Activated T-cell treated with anti-CD3 and anti-CD28 coated beads, Interleukin-2, amount 50 U/mL, for 1 hour (primary cell): ENCODE data around the gene PTPRD.
"Not testable (repeated sequence)": the region's sequence is repeated elsewhere in the genome, so short reads cannot be mapped to it uniquely, and the experiment has no call there.

ENCODE experiments used
- DNase-seq: peaks from one replicate; pipeline ENCODE4 v3.0.0-alpha.2; 2020

The PTPRD gene

DNA sequence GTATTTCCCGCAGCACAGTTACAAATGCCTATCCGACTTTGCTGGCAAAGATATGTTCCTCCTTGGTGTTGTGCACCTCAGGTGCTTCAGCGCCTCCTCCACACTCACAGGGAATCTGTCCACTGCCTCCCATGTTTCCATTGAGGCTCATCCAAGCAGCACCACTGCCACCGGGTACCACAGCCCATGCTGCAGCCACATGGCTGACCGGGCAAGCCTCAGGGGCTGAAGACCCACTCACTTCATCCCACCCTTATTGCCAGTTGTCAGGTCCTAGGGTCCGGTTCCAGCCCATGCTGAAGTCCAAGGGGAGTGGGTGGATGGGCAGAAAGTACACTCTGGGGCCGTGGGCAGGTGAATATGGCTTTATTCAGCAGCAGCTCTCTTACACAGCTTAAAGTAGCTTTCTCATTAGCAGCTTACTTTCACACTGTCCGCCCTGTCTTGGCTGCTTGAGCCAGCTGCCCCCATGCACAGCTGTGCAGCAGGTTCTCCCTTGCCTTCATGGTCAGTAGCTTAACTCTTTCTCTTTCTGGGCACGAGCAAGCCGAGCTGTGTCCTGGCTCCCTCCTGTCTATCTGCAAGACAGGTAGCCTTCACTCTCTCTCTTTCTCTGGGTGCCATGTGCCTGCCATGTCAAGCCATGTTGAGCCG, 1052.3 kb downstream of the PTPRD start:
- DNase-seq = no peak

DNA sequence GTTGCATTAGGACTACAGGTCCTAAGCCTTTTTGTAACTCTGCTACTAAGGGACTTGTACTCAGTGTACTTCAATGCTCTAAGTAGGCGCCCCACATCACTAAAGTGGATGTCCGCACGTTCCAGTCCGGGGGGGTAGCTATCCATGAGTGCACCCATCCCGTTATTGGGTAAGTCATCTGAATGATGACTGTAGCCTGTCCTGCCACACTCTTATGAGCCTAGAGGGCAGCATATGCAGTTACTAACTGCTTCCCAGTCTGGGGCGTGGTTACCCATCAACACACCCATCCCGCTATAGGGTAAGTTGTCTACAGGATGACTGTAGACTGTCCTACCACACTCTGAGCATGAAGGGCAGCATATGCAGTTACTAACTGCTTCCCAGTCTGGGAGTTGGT, 1053.9 kb downstream of the PTPRD start:
- DNase-seq = no peak

DNA sequence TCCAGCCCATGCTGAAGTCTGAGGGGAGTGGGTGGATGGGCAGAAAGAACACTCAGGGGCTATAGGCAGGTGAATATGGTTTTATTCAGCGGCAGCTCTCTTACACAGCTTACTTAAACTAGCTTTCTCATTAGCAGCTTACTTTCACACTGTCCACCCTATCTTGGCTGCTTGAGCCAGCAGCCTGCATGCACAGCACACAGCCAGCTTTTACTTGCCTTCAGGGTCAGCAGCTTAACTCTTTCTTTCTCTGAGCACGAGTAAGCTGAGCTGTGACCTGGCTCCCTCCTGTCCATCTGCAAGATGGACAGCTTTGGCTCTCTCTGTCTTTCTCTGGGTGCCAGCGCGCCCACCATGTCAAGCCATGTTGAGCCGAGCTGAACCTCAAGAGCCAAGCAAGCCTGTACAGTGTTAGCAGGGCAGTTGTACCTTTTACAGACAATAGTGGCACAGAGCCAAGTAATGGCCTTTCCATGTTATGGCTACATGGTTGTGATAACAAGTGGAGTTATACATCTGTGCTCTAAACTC, 1054.9 kb downstream of the PTPRD start:
- no peak for DNase-seq

DNA sequence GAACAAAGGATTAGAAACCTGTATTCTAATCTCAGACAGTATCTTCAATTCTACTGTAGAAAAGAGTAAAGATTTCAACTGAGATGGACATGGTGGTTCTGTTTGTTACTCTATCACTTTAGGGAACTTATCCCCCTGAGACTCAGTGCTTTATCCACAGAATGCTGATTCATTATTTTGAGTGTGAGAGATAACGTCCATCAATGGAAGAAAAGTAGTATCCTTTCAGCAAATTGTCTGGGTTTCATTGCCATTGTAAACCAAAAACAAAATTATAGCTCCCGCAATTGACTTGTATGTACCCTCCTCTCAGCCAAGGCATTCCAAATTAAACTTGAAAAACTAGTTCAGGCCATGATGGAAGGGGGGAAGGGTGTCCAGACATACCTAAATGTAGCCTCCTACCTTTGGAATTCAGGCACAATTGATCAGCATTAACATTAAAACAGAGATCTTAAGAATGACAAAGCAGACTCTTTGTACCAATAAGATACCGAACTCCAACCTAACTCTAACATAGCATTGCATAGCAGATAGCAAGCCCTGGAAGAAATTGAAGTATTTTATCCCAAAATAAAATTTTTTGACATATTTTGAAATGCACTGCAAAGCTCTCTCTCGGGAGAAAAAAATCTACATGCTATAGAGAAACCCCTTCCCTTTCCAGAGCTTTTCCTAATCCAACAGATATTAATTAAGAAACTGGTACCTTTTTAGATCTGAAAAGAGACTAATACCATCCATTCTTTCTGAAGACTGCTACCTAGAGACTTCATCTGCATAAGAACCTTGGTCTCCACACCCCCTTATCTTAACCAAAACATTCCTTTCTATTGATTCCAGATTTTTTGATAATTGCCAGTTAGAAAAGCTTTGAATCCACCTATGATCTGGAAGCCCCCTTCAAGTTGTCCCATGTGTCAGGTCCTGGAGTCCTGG, 1055.7 kb downstream of the PTPRD start:
- DNase-seq = no peak

DNA sequence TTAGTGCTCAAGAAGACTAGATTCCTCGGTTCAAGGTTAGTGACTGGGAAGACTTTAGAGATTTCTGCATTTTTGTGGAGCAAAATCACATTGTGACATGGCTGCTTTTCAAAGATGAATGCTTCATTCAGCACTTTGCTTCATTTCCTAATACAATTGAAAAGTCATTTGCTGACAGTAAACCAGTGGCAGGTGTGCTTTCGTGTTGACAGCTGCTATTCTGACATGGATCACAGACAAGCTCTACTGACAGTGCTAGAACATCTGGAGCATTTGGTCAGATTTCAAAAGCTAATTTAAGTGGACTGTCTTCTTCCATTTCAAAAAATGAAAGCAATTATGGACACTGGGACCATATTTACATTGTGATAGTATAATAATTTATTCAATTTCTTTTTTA, 1060.1 kb downstream of the PTPRD start:
- DNase-seq = no peak

DNA sequence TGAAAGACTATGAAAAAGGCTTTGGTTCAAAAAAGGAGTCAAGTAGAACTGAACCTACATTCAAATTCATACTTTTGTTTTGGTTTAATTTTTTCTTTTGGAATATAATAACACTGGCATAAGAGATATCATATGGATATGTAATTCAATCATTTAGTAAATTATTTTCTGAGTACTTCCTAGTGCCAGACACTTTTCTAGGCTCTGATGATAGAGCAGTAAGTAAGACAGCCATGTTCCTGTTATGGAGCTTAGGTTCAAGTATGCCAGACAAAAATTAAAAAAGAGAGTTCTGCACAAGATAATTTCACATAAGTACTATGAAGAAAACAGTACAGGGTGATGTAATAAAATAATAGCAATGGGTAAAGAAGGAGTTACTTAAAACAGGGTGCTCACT, 1074.0 kb downstream of the PTPRD start:
- no peak for DNase-seq

DNA sequence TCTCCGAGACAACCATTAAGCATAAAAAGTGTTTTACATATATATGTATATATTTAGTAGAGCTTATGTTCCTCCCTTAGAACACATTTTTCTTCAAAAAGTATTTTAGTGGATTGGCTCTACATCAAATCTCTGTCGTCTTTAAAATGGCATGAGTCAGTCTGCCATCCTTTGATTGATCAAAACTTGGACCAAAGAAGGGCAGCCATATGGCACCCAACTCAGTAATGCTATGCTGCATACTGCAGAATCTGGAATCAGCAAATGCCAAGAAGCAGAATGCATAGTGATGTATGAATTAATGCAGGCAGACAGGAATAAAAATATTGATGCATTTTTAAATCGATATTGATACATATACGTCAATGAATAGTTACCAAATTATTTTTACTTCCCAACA, 1074.4 kb downstream of the PTPRD start:
- no peak for DNase-seq

DNA sequence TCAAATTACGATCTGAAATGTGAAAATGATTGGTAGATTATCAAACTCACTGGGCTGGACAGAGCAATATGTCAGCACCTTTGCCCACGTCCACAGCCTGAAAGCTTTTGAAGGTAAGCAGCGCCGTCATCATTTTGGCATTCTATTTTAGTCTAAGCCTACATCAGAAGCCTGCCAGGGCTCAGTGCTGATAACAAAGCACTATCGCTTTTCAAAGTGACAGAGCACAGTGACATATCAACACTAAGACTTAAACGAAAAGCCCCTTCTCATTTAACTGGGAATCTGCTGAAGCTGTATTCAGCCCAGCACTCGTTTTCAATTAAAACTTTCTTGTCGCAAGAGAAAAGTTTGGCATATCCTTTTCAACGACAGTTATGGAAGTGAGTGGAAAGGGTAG, 1076.3 kb downstream of the PTPRD start:
- no peak for DNase-seq

DNA sequence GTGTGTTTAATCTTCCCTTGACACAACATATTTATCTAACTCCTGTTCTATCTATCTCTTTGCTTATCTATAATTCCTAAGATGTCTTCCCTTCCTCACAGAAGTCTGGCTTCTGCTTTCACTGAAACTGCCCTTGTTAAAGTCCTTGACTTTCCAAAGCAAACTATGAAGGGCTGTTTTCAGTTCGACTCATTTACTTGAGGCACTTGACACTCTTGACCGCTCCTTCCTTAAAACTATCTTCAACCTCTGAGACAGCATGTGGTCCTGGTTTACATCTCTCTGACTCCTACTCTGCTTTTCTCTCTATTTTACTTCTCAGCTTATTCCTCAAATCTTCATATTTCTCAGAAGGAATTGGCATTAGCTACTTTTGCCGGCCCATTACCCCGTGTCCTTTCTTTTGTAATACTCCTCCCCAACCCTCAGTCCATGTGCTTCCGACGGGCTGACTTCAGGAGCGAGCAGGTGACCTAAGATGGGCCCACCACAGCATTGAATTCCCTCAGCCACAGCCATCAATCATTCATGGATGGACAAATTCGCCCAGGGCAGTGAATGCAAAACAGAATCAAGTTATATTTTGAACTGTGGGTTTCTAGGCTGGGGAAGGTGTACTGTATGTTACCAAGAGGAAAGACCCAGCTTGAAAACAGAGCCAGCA, 1089.2 kb downstream of the PTPRD start:
- no peak for DNase-seq

DNA sequence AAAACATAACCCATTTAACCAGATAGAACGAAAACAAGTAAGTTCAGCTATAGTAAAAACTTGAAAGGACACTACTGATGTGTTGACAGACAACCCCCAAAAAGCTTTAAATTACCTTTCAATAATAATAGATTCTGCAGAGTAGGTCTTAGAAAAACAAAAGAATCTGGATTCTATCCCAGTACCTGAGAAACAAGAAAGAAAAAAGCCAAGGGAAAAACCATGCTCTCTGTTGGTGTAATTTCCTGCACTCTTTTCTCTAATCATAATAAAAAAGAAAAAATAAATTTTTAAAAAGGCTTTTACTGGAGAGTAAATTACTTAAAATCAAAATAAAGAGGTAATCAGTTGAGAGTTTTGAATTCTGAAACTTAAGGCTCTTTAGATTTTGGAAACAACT, 1090.4 kb downstream of the PTPRD start:
- DNase-seq = no peak

DNA sequence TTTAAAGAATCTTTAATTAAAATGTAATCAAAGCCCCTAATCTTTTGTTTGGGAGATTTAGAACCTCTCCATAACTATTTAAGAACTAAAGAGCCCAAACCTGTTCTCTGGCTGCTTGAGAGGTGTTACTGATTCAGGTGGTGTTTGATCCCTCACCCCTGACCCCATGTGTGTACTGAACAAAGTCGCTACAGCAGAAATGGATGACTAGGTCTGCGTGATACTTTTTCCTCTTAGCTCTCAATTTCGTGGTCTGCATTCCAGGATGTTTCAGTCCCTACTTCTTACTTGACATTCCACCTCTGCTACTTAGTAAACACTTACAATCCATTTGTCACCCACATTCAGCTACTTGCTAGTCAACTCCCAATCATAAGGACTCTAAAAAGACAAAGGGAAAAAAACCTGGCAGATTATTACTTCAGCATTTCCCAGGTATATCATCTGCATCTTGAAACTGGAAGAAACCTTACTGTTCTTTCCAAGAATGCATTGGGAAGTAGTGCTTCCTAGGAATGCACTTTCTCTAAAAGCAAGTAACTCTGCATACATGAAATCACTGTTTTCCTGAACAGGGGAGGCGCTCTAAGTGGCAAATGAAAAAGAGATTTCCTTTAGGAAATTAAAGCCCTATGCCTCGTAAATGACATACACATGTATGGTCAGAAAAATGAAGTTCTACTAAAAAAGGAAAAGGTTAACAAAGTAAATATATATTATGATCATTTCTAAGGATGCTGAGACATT, 1091.6 kb downstream of the PTPRD start:
- no peak for DNase-seq

DNA sequence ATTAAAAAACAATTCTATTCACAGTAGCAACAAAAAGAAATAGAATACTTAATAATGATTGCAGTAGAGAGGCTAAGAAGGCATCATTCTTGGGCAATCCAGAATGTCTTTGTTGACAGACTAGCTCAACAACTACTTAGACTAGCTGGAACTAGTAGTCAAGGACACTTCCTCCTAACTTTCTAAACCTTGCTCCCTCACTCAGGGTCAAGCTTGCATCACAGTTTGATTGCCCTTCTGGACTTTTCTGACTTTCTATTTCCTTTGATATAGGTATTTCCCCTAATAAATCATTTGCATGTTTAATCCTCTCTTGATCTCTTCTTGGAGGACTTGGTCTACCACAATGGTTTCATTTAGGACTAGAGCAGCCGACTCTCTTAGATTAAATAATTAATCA, 1107.9 kb downstream of the PTPRD start:
- DNase-seq = no peak

DNA sequence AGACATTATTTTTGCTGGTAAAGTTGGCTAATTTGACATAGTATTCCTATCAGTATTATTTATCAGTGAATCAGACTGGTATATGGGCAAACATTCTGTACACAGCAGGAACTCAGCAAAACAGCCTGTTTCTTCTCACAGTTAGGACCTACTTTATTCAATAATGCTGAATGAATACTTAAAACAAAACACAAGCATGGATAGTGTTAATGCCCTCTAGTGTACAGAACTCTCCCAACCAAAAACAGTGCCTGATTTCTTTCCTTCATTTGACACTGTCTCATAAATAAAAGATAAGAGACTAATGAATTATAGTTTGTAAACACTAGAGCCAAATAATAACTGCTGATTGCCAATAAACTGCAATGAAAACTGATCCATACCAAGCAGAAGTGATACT, 1113.3 kb downstream of the PTPRD start:
- DNase-seq = no peak

DNA sequence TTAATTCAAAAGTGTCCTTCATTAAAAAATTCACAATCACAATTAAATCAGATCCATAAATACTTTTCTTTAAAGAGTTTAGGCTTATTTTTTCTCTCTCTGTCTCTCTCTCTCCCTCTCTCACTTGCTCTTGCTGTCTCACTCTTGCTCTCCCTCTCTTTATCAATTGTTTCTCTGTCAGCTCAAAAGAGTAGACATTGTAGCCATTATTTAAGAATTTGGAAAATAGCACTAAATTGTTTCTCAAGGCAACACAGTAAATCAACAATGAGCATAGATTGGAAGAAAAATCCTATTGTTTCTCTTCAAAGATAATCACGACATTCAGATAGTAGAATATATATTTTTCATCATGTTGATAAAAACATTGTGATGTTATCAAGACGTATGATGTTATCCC, 1114.0 kb downstream of the PTPRD start:
- DNase-seq = no peak

DNA sequence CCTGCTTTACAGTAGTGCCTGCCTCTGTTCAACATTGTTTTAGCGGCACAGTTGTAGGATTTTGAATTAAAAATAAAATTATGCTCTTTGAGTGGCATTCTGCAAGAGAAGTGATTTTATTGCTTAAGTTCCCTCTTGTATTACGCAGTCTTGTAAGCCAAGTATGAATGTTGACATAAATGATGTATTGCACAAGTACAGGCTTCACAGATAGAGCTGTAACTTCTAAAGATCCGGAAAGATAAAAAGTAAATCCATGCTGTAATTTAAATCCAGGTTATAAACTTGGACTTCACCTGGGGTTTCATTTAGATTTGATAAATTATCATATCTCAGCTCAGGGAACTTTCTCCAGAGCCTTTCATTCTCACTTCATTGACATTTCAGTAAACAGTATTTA, 1114.7 kb downstream of the PTPRD start:
- no peak for DNase-seq

DNA sequence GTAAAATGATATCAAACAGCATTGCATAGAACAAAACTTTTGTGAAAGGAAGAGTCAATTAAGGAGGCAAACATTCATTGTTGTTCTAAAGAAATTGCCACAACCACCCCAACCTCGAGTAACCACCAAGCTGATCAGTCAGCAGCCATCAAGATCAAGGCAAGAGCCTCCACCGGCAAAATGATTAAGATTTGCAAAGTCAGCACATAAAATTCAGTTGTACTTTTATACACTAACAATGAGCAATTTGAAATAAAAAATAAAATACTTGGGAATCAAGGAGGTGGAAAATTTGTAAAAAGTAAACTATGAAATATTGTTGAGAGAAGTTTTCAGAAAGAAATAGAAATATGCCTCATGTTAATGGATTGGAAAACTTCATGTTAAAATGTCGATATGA, 1118.5 kb downstream of the PTPRD start:
- DNase-seq = no peak

DNA sequence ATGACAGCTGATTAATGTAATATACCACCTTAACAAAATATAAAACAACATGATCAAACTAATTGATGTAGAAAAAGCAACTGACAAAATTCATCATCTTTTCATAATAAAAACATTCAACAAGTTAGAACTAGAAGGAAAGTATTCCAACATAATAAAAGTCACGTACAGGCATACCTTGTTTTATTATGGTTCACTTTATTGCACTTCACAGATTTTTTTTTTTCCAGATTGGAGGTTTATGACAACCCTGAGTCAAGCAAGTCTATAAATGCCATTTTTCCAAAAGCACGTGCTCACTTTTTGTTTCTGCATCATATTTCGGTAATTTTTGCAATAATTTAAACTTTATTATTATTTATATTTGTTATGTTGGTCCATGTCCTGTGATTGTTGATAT, 1120.3 kb downstream of the PTPRD start:
- DNase-seq = no peak

DNA sequence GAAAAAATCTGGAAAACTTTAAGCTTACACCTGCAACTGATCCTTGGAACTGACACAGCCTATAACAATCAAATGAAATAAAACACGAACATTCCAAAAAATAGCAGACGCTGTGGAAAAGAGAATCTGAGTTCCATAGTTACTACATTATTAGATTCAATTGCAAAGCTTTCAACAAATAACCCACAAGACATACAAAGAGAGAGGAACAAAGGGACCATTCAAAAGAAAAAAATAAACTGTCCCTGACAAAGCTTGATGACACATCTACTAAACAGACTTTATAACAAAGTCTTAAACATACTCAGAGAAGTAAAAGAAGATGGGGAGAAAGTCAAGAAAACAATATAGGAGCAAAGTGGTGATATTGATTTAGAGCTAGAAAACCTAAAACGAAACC, 1123.6 kb downstream of the PTPRD start:
- no peak for DNase-seq

DNA sequence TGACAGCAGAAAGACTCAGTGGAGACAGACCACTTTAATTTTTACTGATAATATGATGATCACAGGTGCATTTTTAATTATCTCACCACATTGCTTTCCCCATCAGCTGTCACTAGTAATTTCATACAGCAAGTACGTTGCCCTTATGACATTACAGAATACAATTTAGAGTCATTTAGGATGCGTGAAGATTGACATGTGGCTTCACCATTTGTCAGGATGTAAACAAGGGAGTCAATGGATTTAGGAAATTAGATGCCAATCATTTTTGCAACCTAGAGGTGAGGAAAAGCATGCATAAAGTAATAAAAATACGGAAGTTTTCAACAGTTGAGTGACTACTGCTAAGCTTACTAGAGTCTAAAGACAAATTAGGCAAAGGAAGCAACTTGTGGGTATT, 1129.6 kb downstream of the PTPRD start:
- DNase-seq = no peak

DNA sequence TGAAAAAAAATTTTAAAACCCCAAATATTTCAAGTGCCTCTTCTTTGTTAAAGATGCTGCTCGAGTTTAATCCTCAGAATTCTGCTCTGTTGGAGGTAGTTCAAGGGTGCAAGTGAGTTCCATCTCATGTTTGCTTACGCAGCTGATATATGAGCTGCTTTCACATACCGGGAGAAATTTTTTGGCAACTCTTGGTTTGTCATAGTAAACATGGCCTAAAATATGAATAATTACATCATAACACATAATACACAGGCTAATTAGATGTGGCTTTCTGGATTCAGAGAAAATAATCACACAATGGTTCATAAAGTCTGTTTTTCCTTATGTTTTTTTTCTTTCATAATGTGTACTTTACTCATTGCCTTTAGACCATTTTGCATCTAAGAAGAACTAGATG, 1134.1 kb downstream of the PTPRD start:
- no peak for DNase-seq

DNA sequence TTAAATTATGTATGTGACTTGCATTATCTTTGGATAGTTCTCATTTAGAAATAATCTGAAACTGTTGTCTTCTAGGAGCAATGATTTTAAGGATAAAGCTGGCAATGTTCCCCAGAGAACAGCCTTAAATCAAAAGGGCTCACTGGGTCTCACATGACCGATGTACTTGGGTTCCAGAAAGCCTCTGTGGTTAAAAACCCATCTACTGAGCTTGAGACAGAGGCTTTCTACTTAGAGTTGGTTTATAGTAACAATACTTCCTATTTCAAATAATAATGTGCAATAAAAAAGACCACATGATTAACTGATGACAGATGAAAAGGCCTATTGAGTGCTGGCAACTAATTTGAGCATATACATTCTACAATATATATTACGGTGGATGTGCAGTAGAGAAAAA, 1143.5 kb downstream of the PTPRD start:
- no peak for DNase-seq

DNA sequence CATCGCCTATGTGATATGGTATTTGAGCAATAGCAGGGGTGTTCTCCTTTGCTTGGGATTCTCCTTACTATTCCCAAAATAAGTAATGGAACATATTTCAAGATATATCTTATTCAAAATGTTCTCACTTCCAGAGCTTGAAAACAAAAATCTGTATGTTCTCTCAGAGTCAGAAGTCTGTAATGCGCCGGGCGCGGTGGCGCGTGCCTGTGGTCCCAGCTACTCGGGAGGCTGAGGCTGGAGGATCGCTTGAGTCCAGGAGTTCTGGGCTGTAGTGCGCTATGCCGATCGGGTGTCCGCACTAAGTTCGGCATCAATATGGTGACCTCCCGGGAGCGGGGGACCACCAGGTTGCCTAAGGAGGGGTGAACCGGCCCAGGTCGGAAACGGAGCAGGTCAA, 1170.9 kb downstream of the PTPRD start:
- not testable (repeated sequence) for DNase-seq

DNA sequence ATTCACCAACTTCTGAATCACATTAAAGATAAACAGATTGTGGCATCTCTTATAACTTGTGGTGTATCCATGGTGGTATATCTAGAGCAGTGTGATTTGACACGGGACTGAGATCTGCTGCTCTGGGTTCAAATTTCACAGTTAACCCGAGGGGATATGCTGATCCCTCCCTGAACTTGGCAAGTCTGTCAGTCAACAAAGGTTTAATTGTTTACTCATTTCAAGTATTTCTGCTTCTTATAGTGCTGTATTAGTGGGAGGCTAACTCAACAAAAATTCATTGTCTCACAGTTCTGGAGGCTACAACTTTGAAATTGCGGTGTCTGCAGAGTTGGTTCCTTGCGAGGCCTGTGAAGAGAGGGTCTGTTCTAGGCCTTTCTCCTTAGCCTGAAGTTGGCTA, 1175.2 kb downstream of the PTPRD start:
- DNase-seq = no peak
